HT-29 (cell line): ENCODE results near the gene S100A1. TPM values are rescaled to one million over a fixed set of nuclear protein-coding genes. Genes with fewer than 3 reads are reported as not detected.
"Not testable (repeated sequence)": the region's sequence is repeated elsewhere in the genome, so short reads cannot be mapped to it uniquely, and the experiment has no call there.

Experiments used
- DNase-seq: peaks from one replicate; pipeline ENCODE4 v3.0.0-alpha.2; 2015; ENCODE audit warnings: low spot score
- total RNA-seq: library from RNA; depleted of rRNA; stranded (reverse); fragments of >200 nt; shearing (Covaris generic); gene quantifications from 2 replicates; pipeline ENCODE4 v1.2.3, GENCODE V29; 2014; rRNA removed

Gene S100A1
- total RNA-seq, result 0.15 TPM in 1 of 2 replicates, not detected in the other

- no peak for DNase-seq
Measured at GRCh38 chr1:153627715-153628626, at the start of gene S100A1. TSS of gene S100A1 (plus strand) at chr1:153628434. CDS start at chr1:153630522, 2,088 bp downstream.

GRCh38 chr1:153578490-153578889 lies 49.7 kb upstream of the S100A1 start:
- DNase-seq, result no peak

- DNase-seq, result no peak
Measured at GRCh38 chr1:153578936-153579335, 49.3 kb upstream of the S100A1 start.

GRCh38 chr1:153582836-153583235 lies 45.4 kb upstream of the S100A1 start:
- DNase-seq, result not testable (repeated sequence)

- DNase-seq, result not testable (repeated sequence)
Measured at GRCh38 chr1:153583514-153583913, 44.7 kb upstream of the S100A1 start.

- DNase-seq, result no peak
Measured at GRCh38 chr1:153583976-153584375, 44.3 kb upstream of the S100A1 start.

- DNase-seq, result no peak
Measured at GRCh38 chr1:153585006-153585405, 43.2 kb upstream of the S100A1 start.

- DNase-seq, result no peak
Measured at GRCh38 chr1:153586347-153586746, 41.9 kb upstream of the S100A1 start.

GRCh38 chr1:153587314-153587713 lies 40.9 kb upstream of the S100A1 start:
- DNase-seq, result no peak

- not testable (repeated sequence) for DNase-seq
Measured at GRCh38 chr1:153588033-153588432, 40.2 kb upstream of the S100A1 start.

GRCh38 chr1:153588482-153588881 lies 39.8 kb upstream of the S100A1 start:
- DNase-seq, result no peak

- DNase-seq, result no peak
Measured at GRCh38 chr1:153592748-153593147, 35.5 kb upstream of the S100A1 start.

- DNase-seq, result no peak
Measured at GRCh38 chr1:153597206-153597605, 31.0 kb upstream of the S100A1 start.

GRCh38 chr1:153598309-153599172 lies 29.7 kb upstream of the S100A1 start:
- no peak for DNase-seq

- no peak for DNase-seq
Measured at GRCh38 chr1:153599847-153600246, 28.4 kb upstream of the S100A1 start.

- no peak for DNase-seq
Measured at GRCh38 chr1:153602749-153603148, 25.5 kb upstream of the S100A1 start.

- no peak for DNase-seq
Measured at GRCh38 chr1:153606194-153606593, 22.0 kb upstream of the S100A1 start.

- DNase-seq, result no peak
Measured at GRCh38 chr1:153607381-153607780, 20.9 kb upstream of the S100A1 start.

GRCh38 chr1:153608089-153608682 lies 20.0 kb upstream of the S100A1 start:
- peak; percentile 70 for DNase-seq

GRCh38 chr1:153608742-153609584 lies 19.3 kb upstream of the S100A1 start:
- DNase-seq, result peak; percentile 83

GRCh38 chr1:153609585-153609907 lies 18.7 kb upstream of the S100A1 start:
- DNase-seq, result no peak
